HTERT RPE-1 (cell line): Measurements from ENCODE around the gene HMX1.

Experiments
- in situ Hi-C: fragments of 300-500 bp; cut with MboI; formaldehyde crosslinking; loops from 4 replicates; pipeline ENCODE4 v1.14.3; 2020; ENCODE audit warnings: low sequenced_read_pairs

The HMX1 gene

DNA sequence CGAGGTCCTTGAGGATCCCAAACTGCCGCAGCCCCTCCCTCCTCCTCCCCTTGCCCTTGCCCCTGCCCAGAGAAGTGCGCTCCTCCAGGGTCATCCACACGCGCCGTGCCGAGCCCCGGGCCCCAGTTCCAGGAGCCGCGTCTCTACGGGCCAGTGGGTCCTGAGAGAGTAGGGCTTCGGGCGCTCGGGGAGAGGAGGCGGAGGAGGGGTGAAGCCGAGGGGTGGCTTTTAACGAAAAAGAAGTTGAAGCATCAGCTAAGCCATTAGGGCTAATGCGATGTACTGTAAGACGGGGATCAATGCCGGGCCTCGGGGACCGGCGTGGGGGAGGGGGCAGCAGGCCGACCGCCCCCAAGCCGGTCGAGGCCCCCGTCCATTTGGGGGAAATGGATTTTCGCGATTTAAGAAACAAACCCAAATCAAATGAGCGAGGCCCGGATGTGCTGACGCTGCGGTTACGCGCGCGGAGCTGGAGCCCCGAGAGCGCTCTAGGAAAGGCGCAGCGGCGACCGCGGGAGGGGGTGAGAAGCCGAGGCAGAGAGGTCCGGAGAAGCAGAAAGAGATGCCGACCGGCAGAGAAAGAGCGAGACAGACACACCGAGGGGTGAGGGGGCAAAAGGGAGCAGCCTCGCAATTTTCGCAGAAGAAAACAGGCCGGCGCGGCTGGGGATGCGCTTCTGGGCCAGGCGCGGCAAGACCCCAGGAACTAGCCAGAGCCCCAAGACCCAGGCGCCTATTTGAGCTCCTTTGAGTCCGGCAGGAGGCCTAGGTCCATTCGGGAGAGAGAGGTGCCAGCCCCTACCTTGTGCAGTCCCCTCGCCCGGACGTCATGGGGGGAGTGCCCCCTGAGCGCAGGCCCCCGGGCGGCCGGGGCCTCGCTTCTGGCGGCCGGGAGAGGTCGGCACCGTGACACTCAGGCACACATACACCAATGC is 13.6 kb downstream of the HMX1 start:
- in situ Hi-C loops = no loop called here

DNA sequence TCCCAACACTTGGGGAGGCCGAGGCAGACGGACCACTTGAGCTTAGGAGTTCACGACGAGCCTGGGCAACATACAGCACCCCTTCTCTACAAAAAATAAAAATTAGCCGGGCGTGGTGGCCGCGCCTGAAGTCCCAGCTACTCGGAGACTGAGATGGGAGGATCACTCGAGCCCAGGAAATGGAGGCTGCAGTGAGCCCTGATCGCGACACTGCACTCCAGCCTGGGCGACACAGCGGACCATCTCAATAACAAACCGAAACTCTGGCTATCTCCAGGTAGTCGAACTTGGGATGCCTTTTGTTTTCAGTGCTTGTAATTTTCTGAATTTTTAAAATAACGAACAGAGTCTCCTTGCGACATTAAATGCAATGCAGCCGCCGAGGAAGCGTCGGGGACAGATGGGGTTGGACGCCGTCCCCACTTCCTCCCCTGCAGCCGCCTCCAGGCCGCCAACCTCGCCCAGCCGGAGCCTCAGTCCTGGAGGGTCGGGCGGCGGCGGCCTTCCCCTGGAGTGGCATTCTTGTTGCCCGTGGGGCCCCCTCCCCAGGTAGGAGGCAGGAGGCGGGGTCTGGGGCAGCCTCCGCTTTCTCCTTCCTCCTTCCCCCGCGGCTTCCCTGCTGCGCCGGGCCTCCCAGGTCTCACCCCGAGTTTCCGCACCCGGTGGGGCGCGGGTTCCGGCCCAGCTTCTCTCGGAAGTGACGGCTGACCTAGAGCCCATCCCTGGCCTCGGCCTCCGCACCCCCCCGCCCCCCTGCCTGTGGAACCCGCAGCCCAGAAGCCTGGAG is 14.6 kb downstream of the HMX1 start:
- in situ Hi-C loops = no loop called here

DNA sequence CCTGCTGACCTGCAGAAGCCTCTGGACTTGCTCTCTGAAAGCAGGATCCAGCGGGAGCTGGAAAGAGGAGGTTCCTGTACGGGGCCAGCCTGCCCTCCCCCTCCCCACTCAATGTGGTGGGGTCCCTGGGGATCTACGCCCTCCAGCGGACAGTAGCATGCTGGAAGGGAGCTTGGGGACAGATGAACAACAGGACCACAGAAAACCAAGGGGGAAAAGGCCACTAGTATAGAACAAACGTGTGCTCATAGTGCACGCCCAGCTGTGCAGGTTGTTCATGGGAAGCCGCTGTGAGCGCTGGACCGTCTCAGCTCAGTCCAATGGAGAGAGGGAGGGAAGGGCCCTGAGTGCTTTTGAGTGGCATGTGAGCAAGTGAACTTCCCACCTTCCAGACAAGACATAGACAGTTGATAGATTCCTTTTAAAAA is 15.8 kb downstream of the HMX1 start:
- in situ Hi-C loops = no loop called here

DNA sequence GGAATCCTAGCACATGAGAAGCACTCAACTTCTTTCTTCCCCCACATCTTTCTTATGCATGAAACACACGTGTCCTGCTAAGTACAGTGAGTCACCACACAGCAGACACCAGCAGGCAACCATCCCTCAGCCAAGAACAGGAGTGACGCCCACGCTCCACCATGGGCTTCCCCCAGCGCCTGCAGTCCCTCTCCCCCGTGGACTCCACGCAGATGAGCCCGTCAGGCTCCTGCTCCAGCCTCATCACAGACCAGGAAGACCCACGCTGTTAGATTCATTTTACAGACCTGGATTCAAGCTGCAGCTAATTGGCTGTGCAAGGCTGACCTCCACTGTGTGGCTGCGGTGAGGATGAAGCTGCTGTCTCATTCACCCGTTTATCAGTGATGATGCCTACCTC is 16.7 kb downstream of the HMX1 start:
- in situ Hi-C loops = no loop called here

DNA sequence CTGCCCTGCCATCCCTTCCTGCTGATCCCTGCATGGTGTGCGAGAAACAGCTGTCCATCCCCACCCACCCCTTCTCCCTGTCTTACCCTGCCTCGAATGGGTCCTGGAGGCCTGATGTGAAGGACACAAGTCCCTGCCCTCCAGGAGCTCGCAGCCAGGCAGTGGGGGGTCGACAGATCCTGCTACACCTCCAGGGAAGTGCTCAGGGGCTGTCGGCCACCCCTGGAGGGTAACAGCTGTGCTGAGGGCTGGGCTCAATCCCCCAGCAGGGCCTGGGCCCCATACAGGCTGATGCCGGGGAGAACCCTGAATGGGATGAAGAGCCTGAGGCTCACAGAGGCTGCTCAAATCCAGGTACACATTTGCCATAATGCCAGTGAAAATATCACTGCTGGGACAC is 17.6 kb downstream of the HMX1 start:
- in situ Hi-C loops = no loop called here

DNA sequence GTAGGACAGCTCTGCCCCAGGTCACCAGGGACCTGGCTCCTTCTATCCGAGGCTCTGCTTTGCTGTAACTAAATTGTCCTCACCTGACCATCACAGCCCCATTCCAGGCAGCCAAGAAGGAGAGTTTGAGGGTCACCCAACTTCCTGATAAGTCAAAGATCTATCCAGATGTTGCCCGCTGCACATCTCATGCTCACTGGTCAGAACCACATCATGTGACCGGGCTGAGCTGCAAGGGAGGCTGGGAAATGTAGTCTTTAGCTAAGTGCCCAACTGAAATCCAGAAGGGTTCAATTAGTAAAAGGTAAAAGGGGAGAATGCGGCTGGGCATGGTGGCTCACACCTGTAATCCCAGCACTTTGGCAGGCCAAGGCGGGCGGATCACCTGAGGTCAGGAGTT is 18.4 kb downstream of the HMX1 start:
- in situ Hi-C loops = no loop called here

DNA sequence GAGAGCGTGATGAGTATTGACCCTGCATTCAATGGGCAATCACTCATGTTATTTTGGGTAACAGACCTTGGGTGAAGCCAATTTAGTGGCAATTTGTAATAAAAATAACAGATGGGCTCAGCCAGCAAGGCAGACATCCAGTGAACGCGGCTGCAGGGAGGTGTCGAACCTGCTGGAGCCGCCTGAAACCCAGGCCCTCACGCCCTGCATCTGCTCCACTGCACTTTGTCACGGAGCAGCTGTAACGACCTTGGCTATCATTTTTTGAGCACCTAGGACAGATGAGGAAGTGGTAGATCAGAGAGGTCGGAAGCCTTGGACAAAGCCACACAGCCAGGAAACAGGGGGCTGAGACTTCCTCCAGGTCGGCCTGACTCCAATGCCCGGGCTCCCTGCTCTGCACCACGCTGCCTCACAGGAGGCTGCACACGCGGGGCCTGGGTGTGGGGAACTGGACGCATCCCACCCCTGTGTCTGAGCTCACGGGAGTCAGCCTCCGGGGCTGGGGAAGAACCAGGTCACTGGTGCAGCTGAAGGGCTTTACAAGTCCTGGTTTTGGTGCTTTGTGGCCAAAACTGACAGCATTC is 19.4 kb downstream of the HMX1 start:
- in situ Hi-C loops = no loop called here

DNA sequence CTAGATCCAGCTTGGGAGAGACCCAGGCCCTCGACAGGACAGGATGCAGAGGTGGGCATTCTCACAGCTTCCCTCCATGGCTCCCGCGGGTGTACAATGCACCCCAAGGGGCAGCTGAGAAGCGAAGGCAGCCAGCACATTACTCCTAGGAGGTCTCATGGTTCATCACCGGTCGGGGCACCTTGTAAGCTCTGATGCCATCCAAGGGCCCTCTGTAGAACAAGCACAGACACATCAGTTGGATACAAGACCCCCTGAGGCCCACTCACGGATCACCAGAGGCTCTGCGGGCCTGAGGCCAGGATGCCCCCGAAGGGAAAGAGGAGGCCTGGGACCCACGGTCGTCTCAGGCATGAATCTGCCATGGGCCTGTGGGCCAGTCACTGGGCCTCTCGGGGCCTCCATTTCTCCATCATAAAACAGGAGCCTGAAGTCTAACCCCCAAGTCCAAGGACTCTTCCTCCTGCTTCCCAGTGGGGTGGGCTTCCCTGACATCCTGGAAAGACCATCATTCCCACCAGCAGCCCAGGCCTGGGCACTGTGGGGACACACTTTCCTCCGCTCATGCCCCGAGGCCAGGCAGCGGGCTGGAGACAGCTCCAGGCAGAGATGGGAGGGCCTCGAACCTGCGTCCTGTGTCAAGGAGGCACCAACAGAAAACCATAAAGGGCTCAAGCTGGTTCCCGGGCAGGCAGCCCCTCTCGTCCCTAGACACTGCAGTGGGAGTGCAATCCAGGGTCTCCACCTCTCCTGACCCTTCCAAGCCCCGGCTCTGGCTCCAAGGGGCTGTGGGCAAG is 20.1 kb downstream of the HMX1 start:
- in situ Hi-C loops = no loop called here

DNA sequence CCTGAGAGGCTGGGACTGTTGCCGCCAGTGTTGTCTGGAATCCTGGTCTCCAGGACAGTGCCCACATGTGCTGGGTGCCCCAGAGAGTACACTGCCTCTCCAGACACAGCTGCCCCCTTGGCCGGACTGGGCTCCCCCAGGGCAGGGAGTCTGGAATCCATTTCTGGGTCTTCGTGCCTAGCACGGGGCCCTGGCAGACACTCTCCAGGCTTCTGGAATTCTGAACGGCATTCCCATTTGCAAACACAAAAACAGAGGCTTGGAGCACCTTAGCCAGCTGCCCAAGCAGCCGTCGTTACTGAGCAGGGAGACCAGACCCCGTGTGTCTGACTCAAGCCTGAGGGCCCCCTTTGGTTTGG is 20.8 kb downstream of the HMX1 start:
- in situ Hi-C loops = no loop called here

DNA sequence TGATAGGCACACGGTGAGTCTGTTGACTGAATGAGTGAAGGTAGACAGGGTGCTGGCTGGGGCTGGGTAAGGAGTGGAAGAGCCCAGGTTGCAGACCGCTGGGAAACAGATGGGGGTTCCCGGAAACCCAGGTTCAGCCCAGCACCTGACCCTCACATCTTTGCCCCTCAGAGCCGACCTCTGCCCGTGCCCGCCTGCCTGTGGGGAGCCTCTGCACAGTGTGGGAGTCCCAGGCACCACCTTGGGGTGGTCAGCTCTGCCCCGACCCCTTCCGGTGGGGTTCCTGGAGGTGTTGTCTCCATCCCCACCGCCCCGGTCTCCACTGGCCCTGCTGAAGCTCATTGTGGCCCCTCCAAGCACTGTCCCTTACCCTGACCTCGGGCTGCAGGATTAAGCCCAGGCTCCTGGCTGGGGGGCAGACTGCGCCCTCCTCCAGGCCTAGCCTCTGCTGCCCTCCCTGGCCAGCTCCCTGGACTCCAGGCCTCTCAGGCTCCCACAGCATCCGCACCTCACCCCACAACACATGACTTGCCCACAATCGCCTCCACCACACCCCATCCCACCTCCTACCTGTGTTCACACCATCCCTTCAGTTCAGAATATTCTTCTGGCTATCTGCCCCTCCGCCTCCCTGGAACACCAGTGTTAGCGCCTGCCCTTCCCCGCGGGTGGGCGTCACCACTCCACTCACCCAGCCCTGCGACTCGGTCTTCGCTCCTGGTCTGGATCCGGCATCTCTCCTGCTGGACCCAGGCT is 21.4 kb downstream of the HMX1 start:
- in situ Hi-C loops = no loop called here

DNA sequence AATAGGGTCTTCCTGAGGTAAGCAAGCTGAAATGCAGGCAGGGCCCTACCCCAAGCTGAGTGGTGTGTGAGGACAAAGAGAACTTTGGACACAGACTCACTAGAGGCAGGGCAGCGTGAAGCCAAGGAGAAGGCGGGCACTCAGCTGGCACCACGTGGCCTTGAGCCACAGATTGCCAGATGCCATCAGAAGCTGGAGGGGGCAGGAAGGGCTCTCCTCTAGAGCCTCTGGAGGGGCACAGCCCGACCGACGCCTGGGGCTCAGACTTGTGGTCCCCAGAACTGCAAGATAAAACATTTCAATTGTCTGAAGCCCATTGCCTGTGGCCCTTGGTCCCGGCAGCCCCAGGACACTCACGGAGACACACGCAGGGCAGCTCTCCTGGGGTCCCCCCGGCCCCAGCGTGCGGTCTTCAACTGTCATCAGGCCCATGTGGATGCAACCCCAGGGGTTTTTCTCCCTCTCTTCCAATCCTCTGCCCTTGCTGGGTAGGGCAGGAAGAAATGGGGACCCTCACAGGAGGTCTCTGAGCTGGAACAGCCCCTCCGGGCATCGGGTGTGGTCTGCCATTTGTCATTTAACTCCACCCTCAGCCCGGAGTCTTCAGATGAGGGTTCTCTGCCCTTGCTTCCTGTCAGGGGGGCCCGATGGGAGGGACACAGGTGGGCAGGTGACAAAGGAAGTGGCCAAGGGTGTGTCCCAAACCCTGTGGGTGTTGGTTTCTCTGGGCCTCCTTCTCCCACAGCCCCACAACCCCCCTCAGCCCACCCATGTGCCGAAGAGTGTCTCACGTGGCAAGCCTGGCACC is 22.2 kb downstream of the HMX1 start:
- in situ Hi-C loops = no loop called here

DNA sequence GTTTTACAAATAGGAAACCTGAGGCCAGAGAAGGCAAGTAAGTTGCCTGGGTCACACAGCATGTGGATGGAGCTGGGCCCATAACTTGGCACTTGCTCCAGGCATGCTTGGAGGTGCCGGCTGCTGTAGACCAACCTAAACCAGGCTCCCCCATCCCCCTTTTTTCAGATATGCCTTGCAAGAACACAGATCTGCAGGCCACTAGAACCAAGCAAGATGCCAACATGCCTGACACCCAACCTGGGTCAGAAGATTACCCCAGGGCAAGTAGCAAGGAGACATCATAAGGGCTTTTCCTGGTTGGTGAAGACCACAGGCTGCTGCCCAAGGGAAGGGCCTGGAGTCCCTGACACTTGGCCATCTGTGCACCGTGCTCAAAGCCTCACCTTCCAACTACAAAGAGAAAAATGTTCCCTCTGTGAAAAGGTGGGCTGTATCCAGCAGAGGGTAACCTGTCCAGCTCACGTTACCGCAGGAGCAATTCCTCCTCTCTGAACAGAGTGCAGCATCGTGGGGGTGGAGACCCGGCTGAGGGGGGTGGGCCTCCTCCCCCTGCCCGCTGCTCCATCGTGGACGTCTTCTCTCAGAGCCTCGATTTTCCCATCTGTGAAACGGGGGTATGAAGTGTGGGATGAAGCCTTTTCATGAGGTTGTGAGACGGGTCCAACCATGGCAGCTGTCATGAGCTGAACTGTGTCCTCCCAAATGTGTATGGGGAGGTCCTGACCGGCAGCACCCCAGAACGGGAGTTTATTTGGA is 23.0 kb downstream of the HMX1 start:
- in situ Hi-C loops = no loop called here

DNA sequence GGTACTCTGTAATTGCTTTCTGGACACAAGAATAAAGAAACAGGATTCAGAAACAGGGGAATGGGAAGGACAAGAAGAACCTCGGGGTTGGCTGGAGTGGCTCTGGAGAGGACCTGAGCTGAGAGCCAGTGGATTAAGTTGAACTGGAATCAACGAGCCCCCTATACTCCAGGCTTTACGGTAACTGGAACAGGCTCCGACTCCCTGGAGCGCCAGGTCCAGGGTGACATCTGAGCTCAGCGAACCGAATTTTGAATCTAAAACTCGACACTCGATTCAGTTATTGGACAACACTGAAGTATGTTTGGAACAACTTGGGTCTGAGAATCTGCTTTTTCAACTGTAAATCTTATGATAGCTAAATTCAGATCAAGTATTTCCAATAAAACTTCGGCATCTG is 23.9 kb downstream of the HMX1 start:
- in situ Hi-C loops = no loop called here

DNA sequence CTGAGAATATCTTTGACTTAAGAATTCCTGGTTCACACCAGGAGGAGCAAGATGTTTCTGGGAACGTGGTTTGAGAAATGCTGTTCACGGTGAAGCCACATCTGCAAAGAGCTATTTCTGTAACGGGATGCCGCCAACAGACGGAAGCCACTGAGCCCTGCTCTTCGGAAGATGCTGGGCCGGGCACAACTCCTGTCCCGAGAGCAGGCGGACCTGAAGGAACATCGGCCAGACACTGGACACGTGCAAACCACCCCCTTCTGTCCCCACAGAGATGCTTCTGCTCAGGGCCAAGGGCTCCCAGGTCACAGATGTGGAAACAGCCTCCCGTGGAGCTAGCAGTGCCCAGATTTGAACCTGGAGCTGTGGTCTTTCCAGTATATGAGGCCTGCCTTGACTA is 24.3 kb downstream of the HMX1 start:
- in situ Hi-C loops = no loop called here

DNA sequence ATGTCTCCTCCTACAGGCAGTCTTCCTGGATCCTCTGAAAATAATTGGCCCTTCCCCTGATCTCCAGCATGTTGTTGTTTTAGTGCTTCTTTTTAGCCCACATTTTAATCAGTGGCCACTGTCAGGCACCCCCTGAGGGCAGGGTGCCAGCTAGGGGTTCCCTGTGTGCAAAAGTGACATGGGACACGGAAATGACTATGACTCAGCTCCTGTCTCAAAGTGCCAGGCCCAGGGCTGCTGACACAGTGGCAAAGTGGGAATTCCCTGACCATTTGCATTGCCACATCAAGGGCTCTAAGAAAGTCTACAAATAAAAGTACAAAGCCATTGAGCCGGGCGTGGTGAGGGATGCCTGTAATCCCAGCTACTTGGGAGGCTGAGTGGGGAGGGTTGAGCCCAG is 24.8 kb downstream of the HMX1 start:
- in situ Hi-C loops = no loop called here

DNA sequence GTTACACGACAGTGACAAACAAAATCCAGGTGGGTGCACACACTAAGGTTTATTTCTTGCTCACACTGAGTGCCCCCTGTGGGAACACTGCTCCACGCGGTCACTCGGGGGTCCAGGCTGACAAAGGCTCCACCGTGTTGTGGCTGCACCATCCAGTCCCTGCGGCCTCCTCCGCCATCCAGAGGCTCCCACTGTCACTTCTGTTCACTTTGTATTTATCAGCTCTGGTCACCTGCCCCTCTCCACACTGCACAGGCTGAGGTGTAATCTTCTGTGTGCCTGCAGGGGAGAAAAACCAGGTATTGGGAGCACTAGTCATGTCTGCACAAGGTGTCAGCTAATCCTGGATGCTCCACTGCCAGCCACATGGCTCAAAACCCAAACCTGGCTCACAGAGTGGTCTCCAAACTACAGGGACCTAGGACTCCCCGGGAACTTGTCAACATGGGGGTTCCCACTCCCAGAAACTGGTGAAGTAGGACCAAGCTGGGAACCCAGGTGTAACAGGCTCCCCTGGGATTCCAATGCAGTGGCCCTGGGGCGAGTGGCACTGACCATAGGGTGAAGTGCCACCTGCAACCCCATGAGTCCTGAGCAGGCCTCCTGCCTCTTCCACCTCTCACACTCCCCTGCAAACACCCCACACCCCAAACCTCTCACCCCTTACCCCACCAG is 25.5 kb downstream of the HMX1 start:
- in situ Hi-C loops = no loop called here

DNA sequence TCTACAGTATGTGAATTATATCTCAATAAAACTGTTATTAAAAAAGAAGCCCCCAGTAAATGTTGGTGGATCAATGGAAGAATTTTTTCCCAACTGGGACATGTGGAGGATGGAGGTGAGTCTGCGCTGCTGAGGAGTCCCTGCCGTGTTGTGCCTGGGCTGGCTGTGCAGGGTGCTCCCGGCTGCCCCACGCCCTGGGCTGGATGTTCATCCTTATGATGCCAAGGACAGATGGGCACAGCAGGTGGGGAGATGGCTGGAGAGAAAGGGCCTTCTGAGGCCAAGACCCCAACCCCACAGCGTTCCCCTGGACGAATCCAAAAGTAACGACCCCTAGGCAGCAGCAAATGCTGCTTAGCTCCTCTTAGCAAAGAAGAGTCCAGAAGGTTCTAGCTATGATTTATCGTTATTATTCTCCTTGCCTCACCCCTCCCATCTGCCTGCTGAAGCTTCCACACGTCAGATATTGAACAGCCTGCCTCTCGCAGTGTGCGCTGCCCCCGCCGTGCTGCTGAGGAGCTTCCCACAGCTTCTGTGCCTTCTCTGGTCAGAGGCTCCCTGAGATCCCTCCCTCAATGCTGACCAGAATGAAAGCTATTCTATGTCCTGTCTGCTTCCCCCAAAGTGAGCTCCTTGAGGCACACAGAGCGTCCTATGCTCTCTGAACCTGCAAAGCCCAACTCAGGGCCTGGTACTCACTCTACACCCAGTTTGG is 26.5 kb downstream of the HMX1 start:
- in situ Hi-C loops = no loop called here

DNA sequence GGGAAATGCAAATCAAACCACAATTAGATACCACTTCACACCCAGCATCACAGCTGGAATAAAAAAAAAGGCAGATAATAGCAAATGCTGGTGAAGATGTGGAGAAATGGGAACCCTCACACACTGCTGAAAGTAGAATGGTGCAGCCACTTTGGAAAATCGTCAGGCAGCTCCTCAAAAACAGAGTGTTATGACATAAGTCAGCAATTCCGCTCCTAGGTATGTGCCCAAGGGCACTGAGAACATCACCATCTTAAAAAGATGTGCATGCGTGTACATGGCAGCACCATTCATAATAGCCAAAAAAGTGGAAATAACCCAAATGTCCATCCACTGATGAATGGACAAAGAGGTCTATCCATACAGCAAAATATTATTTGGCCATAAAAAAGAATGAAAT is 28.0 kb downstream of the HMX1 start:
- in situ Hi-C loops = no loop called here
